ENCODE results near the gene THBS3. TPM values are rescaled to one million over a fixed set of nuclear protein-coding genes. Genes with fewer than 3 reads are reported as not detected.
"Not testable (repeated sequence)": the region's sequence is repeated elsewhere in the genome, so short reads cannot be mapped to it uniquely, and the experiment has no call there.

THBS3 gene
- total and polyA plus RNA-seq, 2 donors (not counting 1 experiment from before 2014, with no cell fraction given), result 36.8 to 39.6 TPM

DNA sequence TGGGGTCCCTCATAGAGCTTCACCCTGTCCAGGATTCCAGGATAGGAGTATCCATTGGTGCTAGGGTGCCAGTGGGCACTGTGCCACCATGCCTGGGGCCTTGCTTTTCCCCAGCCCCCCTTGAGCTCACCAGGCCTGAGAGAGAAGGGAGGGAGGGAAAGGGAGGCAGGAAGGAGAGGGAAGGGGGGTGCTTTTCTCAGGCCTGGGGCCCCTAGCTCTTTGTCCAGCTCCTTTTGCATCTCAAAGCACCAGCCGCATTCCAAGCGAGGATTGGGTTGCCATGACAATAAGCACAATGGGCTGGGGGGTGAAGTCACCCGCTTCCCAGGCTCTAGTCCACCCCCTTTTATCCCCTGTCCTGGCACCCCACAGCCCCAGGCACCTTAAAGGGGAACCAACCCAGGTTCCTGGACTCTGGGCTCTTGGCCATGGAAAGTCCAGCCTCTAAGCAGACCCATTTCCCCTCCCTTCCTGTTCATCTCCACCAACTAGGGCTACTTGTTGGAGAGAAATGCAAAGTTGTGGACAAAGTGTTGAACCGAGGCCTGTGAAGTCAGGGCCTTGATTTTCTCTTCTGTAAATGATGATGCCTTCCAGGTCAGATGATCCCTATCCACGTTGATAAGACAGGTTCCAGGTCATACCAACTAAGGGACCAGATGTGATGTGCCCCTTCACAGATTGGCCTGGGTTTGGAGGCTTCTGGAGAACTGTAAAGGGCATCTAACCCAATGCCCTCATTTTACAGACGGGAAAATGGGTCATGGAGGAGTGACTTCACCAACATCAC, 11.4 kb downstream of the THBS3 start:
- H2AFZ ChIP-seq (ENCODE audit: low read length), result no peak overlapping the region
- peaks cover 19% of the 10 kb centered on the region for H3K4me1 ChIP-seq (ENCODE audit: control insufficient read depth, extremely low read depth, insufficient read depth, low read length)
- peak overlapping the region; percentile 94 for H3K27ac ChIP-seq (ENCODE audit: insufficient read depth, low read length)
- no peaks in the 10 kb centered on the region for H3K27me3 ChIP-seq (ENCODE audit: control insufficient read depth, insufficient read depth, low read length)
- peak overlapping the region; percentile 95 for H3K4me2 ChIP-seq (ENCODE audit: extremely low read depth, insufficient read depth, low read length)
- H3K79me2 ChIP-seq (ENCODE audit: control insufficient read depth, insufficient read depth, low read length), result peaks cover 8% of the 10 kb centered on the region
- H3K9ac ChIP-seq (ENCODE audit: insufficient read depth, low read length), result peak overlapping the region; percentile 16
- TF ChIP-seq, protein P1, sequence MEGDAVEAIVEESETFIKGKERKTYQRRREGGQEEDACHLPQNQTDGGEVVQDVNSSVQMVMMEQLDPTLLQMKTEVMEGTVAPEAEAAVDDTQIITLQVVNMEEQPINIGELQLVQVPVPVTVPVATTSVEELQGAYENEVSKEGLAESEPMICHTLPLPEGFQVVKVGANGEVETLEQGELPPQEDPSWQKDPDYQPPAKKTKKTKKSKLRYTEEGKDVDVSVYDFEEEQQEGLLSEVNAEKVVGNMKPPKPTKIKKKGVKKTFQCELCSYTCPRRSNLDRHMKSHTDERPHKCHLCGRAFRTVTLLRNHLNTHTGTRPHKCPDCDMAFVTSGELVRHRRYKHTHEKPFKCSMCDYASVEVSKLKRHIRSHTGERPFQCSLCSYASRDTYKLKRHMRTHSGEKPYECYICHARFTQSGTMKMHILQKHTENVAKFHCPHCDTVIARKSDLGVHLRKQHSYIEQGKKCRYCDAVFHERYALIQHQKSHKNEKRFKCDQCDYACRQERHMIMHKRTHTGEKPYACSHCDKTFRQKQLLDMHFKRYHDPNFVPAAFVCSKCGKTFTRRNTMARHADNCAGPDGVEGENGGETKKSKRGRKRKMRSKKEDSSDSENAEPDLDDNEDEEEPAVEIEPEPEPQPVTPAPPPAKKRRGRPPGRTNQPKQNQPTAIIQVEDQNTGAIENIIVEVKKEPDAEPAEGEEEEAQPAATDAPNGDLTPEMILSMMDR (conservative IDR thresholded peaks at IDR 0.05 in 1 of 2, IDR thresholded peaks at IDR 0.05 in 1 of 2; ENCODE audit: low read depth in 1 of 2, low read length in 2 of 2), result no peak
- TF ChIP-seq EZH2 (IDR thresholded peaks at IDR 0.05; ENCODE audit: low read length, missing control alignments), result no peak
- no peaks in the 10 kb centered on the region for H3K9me3 ChIP-seq (ENCODE audit: control insufficient read depth, insufficient read depth, low read depth, low read length)
- DNase-seq (ENCODE audit: low read depth in 2 of 2), result peak in 1 of 2 donors; percentile 23
- H3K36me3 ChIP-seq (ENCODE audit: control insufficient read depth, insufficient read depth, low read length), result peaks cover 25% of the 10 kb centered on the region
- H3K4me3 ChIP-seq (replicated peaks in 1 of 4; ENCODE audit: control extremely low read depth in 1 of 4, insufficient read depth in 1 of 4, low read depth in 3 of 4, low read length in 4 of 4), result peak overlapping the region in 2 of 4 experiments; percentile 64 to 74
- no peaks in the 10 kb centered on the region for H4K20me1 ChIP-seq (ENCODE audit: control insufficient read depth, extremely low read depth, insufficient read depth, low read length)

DNA sequence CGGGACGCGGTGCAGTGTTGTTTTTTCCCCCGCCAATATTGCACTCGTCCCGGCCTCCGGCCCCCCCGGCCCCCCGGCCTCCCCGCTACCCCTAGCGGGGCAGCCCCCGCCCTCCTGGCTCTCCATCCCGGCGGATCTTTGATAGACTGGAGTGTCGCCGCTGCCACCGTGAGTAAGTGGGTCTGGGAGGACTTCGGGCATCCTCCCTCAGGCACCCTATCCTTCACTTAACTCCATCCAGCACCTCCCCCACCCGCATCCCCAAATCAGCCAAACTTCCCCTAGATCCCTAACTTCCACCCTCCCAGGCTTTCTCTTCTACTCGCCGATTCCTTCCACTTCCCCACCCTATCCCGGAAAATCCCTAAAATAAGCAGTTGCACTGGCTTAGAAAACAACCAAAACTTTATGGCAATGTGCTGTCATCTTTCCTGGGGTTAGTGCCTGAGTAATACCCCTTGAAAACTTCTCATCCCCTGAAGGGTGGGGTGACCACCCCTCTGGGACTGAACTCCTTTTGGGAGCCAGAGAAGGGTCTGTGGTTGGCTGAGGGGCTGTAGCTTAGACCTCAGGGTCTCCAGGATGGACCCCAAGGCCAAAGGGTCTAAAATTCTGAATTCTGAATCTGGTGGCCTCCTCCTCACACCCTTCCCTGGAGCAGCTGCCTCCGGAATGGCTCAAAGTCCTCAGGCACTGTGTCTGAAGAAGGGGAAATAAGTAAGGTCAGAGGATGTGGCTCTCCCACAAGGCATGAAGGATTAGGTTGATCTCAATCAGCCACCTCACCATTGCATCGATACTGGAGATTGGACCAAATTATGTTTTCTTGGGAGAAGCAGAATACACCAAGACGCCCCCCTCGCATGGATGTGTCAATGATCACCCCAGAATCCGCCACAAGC, 12.2 kb downstream of the THBS3 start:
- Histone ChIP-seq H4K20me1 (ENCODE audit: control insufficient read depth, extremely low read depth, insufficient read depth, low read length) (no peaks in the 10 kb centered on the region), H3K27ac (ENCODE audit: insufficient read depth, low read length) (peak overlapping the region; percentile 94), H3K9me3 (ENCODE audit: control insufficient read depth, insufficient read depth, low read depth, low read length) (no peaks in the 10 kb centered on the region), H3K4me3 (replicated peaks in 1 of 4; ENCODE audit: control extremely low read depth in 1 of 4, insufficient read depth in 1 of 4, low read depth in 3 of 4, low read length in 4 of 4) (peak overlapping the region; percentile 33 to 74 (median 54)), H3K36me3 (ENCODE audit: control insufficient read depth, insufficient read depth, low read length) (peaks cover 21% of the 10 kb centered on the region), H3K4me1 (ENCODE audit: control insufficient read depth, extremely low read depth, insufficient read depth, low read length) (peaks cover 19% of the 10 kb centered on the region), H3K27me3 (ENCODE audit: control insufficient read depth, insufficient read depth, low read length) (no peaks in the 10 kb centered on the region), H3K79me2 (ENCODE audit: control insufficient read depth, insufficient read depth, low read length) (peaks cover 8% of the 10 kb centered on the region), H2AFZ (ENCODE audit: low read length) (no peak overlapping the region), H3K4me2 (ENCODE audit: extremely low read depth, insufficient read depth, low read length) (peak overlapping the region; percentile 95), H3K9ac (ENCODE audit: insufficient read depth, low read length) (peak overlapping the region; percentile 85)
- TF ChIP-seq, protein P1 (conservative IDR thresholded peaks at IDR 0.05 in 1 of 2, IDR thresholded peaks at IDR 0.05 in 1 of 2; ENCODE audit: low read depth in 1 of 2, low read length in 2 of 2), result no peak
- no peak for TF ChIP-seq EZH2 (IDR thresholded peaks at IDR 0.05; ENCODE audit: low read length, missing control alignments)
- DNase-seq (ENCODE audit: low read depth in 2 of 2), result peak in 1 of 2 donors; percentile 10

DNA sequence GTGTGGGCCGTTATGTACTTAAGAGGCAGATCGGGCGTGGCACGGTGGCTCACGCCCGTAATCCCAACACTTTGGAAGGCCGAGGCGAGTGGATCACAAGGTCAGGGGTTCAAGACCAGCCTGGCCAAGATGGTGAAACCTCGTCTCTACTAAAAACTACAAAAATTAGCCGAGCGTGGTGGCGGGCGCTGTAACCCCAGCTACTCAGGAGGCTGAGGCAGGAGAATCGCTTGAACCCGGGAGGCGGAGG, 13.8 kb downstream of the THBS3 start:
- H3K4me1 ChIP-seq (ENCODE audit: control insufficient read depth, extremely low read depth, insufficient read depth, low read length), result peaks cover 19% of the 10 kb centered on the region
- H3K27me3 ChIP-seq (ENCODE audit: control insufficient read depth, insufficient read depth, low read length); H3K9me3 ChIP-seq (ENCODE audit: control insufficient read depth, insufficient read depth, low read depth, low read length): not testable (repeated sequence)

More for the DNA sequence above, 13.8 kb downstream of the THBS3 start:
- DNase-seq (ENCODE audit: low read depth in 2 of 2); H3K79me2 ChIP-seq (ENCODE audit: control insufficient read depth, insufficient read depth, low read length); H4K20me1 ChIP-seq (ENCODE audit: control insufficient read depth, extremely low read depth, insufficient read depth, low read length): not testable (repeated sequence)
- H3K4me2 ChIP-seq (ENCODE audit: extremely low read depth, insufficient read depth, low read length), result peak overlapping the region; percentile 98
- H3K36me3 ChIP-seq (ENCODE audit: control insufficient read depth, insufficient read depth, low read length), result peaks cover 16% of the 10 kb centered on the region
- H3K4me3 ChIP-seq (replicated peaks in 1 of 4; ENCODE audit: control extremely low read depth in 1 of 4, insufficient read depth in 1 of 4, low read depth in 3 of 4, low read length in 4 of 4), result peak overlapping the region; percentile 33 to 64 (median 49)
- peak overlapping the region; percentile 78 for H3K9ac ChIP-seq (ENCODE audit: insufficient read depth, low read length)
- H2AFZ ChIP-seq (ENCODE audit: low read length), result peak overlapping the region; percentile 17
- H3K27ac ChIP-seq (ENCODE audit: insufficient read depth, low read length), result peak overlapping the region; percentile 94

Data from fibroblast of lung (primary cell).